HepG2 (cell line): Measurements from ENCODE around the gene CLIP2. TPM values are rescaled to one million over a fixed set of nuclear protein-coding genes. Genes with fewer than 3 reads are reported as not detected.

Experiments used
- ATF7 ChIP-seq, 2 experiments: fragments of 450-650 bp in 1 of 2; sonication (generic) in 1 of 2; formaldehyde crosslinking in 1 of 2; IDR thresholded peaks; 2 replicates each; pipeline versions ENCODE4 v1.4.0 to v1.6.1; 2016 to 2020; ENCODE audit warnings: antibody characterized with exemption in 1 of 2, mild to moderate bottlenecking in 1 of 2, missing genetic modification reagents in 1 of 2
- CENPX ChIP-seq: sonication (generic); formaldehyde crosslinking; IDR thresholded peaks from 2 replicates; pipeline ENCODE4 v1.9.0; 2021; ENCODE audit warnings: mild to moderate bottlenecking, missing genetic modification reagents, moderate library complexity
- CHD2 ChIP-seq: IDR thresholded peaks from 2 replicates; pipeline ENCODE4 v1.6.1; 2011; ENCODE audit warnings: low read depth, low read length, improper control_type of control experiment
- DMAP1 ChIP-seq: IDR thresholded peaks from 2 replicates; pipeline ENCODE4 v1.6.1; 2016
- FOXP1 ChIP-seq, 2 experiments: fragments of 450-650 bp in 1 of 2; IDR thresholded peaks; 2 replicates each; pipeline ENCODE4 v1.6.1; 2017 to 2018; ENCODE audit warnings: antibody characterized with exemption in 1 of 2
- JUND ChIP-seq: sonication (generic); formaldehyde crosslinking; IDR thresholded peaks from 2 replicates; pipeline ENCODE4 v1.8.0; 2022; ENCODE audit warnings: mild to moderate bottlenecking, missing genetic modification reagents
- KAT8 ChIP-seq: IDR thresholded peaks from 2 replicates; pipeline ENCODE4 v1.6.1; 2016; ENCODE audit warnings: missing genetic modification reagents, missing compliant biosample characterization
- LCORL ChIP-seq, 2 experiments: fragments of 450-650 bp in 1 of 2; sonication (generic) in 1 of 2; formaldehyde crosslinking in 1 of 2; IDR thresholded peaks; 2 replicates each; pipeline versions ENCODE4 v1.5.0 to v1.6.1; 2017 to 2020; ENCODE audit warnings: antibody characterized with exemption in 1 of 2, missing genetic modification reagents in 1 of 2
- MIER3 ChIP-seq: IDR thresholded peaks from 2 replicates; pipeline ENCODE4 v1.6.1; 2016; ENCODE audit warnings: missing compliant biosample characterization, borderline replicate concordance
- NRL ChIP-seq: sonication (generic); formaldehyde crosslinking; IDR thresholded peaks from 2 replicates; pipeline ENCODE4 v1.5.0; 2020; ENCODE audit warnings: missing genetic modification reagents, mild to moderate bottlenecking, moderate library complexity, borderline replicate concordance
- RFX3 ChIP-seq: IDR thresholded peaks from 2 replicates; pipeline ENCODE4 v1.6.1; 2016; ENCODE audit warnings: missing biosample characterization, missing genetic modification reagents
- SALL2 ChIP-seq: sonication (generic); formaldehyde crosslinking; IDR thresholded peaks from 2 replicates; pipeline ENCODE4 v1.8.1; 2023; ENCODE audit warnings: mild to moderate bottlenecking, missing genetic modification reagents, inconsistent platforms
- SATB2 ChIP-seq: sonication (generic); formaldehyde crosslinking; IDR thresholded peaks from 2 replicates; pipeline ENCODE4 v1.5.0; 2020; ENCODE audit warnings: missing genetic modification reagents
- SPEN ChIP-seq: sonication (generic); formaldehyde crosslinking; IDR thresholded peaks from 2 replicates; pipeline ENCODE4 v1.5.1; 2020; ENCODE audit warnings: low read depth, mild to moderate bottlenecking, missing genetic modification reagents
- TARDBP ChIP-seq: sonication (generic); formaldehyde crosslinking; IDR thresholded peaks from 2 replicates; pipeline ENCODE4 v1.8.0; 2022; ENCODE audit warnings: mild to moderate bottlenecking, missing genetic modification reagents
- TBX3 ChIP-seq: fragments of 450-650 bp; IDR thresholded peaks from 2 replicates; pipeline ENCODE4 v1.6.1; 2017; ENCODE audit warnings: antibody characterized with exemption, mild to moderate bottlenecking, inconsistent platforms, borderline replicate concordance
- TOPORS ChIP-seq: sonication (generic); formaldehyde crosslinking; IDR thresholded peaks from 2 replicates; pipeline ENCODE4 v1.8.0; 2023; ENCODE audit warnings: mild to moderate bottlenecking, missing genetic modification reagents
- ZNF18 ChIP-seq: sonication (generic); formaldehyde crosslinking; IDR thresholded peaks from 2 replicates; pipeline ENCODE4 v1.8.0; 2022; ENCODE audit warnings: mild to moderate bottlenecking, missing genetic modification reagents; ENCODE audit not compliant: insufficient replicate concordance
- ZNF232 ChIP-seq: sonication (generic); formaldehyde crosslinking; IDR thresholded peaks from 2 replicates; pipeline ENCODE4 v1.4.0; 2020; ENCODE audit warnings: missing genetic modification reagents, borderline replicate concordance
- ZNF280D ChIP-seq: sonication (generic); formaldehyde crosslinking; IDR thresholded peaks from 2 replicates; pipeline ENCODE4 v1.5.1; 2020; ENCODE audit warnings: mild to moderate bottlenecking, missing genetic modification reagents
- ZNF317 ChIP-seq: sonication (generic); formaldehyde crosslinking; IDR thresholded peaks from 2 replicates; pipeline ENCODE4 v1.5.0; 2020; ENCODE audit warnings: mild to moderate bottlenecking, missing genetic modification reagents
- ZNF343 ChIP-seq: sonication (generic); formaldehyde crosslinking; IDR thresholded peaks from 2 replicates; pipeline ENCODE4 v1.4.0; 2020; ENCODE audit warnings: mild to moderate bottlenecking, missing genetic modification reagents
- ZNF484 ChIP-seq: sonication (generic); formaldehyde crosslinking; IDR thresholded peaks from 2 replicates; pipeline ENCODE4 v1.5.1; 2020; ENCODE audit warnings: mild to moderate bottlenecking, low read depth, missing genetic modification reagents, borderline replicate concordance
- ZNF556 ChIP-seq: sonication (generic); formaldehyde crosslinking; IDR thresholded peaks from 2 replicates; pipeline ENCODE4 v1.4.0; 2020; ENCODE audit warnings: mild to moderate bottlenecking, missing genetic modification reagents, borderline replicate concordance
- ZNF777 ChIP-seq: sonication (generic); formaldehyde crosslinking; IDR thresholded peaks from 2 replicates; pipeline ENCODE4 v1.4.0; 2020; ENCODE audit warnings: missing genetic modification reagents
- polyA plus RNA-seq, 8 experiments: library from polyadenylated mRNA; depleted of rRNA in 3 of 8; stranded (reverse) in 7 of 8; unstranded in 1 of 8; fragments of >200 nt; fragmentation: Illumina TruSeq in 4 of 8; extraction: Trizol in 4 of 8; gene quantifications; 2 replicates each; pipeline versions ENCODE4 v1.2.1 to v1.2.3, GENCODE V29; 2011 to 2016; ENCODE audit warnings: low read depth in 4 of 8, missing spikeins in 1 of 8, mixed read lengths in 1 of 8; ENCODE audit not compliant: insufficient read depth in 1 of 8
- total RNA-seq, 5 experiments: library from RNA; depleted of rRNA; stranded (reverse); fragments of >200 nt; fragmentation: Illumina TruSeq; extraction: Trizol; gene quantifications; 2 replicates each; pipeline ENCODE4 v1.2.3, GENCODE V29; 2016; ENCODE audit warnings: low read depth in 1 of 5
- TF ChIP-seq, protein P1 (sequence below): sonication (generic); formaldehyde crosslinking; conservative IDR thresholded peaks from 2 replicates; pipeline ENCODE4 v1.8.1; 2023; ENCODE audit warnings: missing genetic modification reagents

The CLIP2 gene
- total and polyA plus RNA-seq, 2 of the 13 experiments (the other 11 are each of a cell fraction or from before 2014, with no cell fraction given), result 6.5 to 17.4 TPM

DNA sequence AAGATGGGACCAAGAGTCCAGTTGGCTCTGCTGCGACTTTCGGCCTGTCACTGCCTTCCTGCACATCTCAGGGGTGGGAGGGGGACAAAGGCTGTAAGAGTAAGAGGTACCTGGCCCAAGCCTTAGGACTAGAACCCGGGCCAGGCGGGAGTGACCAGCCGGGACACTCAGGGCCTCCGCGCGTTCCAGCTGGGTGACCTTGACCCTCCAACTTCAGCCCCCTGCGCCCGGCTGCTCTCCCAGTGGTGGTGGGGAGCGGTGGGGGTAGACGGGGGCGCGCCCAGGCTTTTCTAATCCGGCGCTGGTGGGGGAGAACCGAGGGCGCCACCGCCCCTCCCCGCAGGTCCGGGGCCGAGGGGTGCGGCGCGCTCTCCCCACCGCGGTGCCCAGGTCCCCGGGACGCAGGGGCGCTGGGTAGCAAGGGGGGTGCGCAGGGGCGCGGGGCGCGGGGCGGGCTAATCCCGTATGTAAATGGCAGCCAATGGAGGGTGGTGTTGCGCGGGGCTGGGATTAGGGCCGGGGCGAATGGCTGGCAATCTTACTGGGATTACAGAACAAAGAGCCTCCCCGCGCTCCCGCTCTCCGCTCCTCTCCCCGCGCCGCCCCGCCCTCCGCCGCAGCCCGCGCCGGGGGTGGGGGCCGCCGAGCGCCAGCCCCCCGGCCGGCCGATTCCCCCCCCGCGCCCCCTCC is 164.3 kb downstream of the CLIP2 start, which contains the start of gene GTF2IRD1 (continued):
- TF ChIP-seq ZNF777 (CRISPR knock-in tag) (no peak; the same call in 1 of the 2 replicates), KAT8 (no peak), SPEN (CRISPR knock-in tag) (peak; percentile 29), CENPX (no peak), SALL2 (CRISPR knock-in tag) (no peak), CHD2 (no peak), NRL (CRISPR knock-in tag) (no peak), ZNF343 (CRISPR knock-in tag) (no peak), ATF7 (IDR thresholded peaks at IDR 0.05) (no peak), ATF7 (CRISPR knock-in tag; IDR thresholded peaks at IDR 0.05) (no peak), RFX3 (CRISPR knock-in tag) (no peak), JUND (no peak), ZNF18 (CRISPR knock-in tag) (no peak), LCORL (IDR thresholded peaks at IDR 0.05) (no peak), LCORL (CRISPR knock-in tag; IDR thresholded peaks at IDR 0.05) (no peak), ZNF484 (CRISPR knock-in tag) (no peak), ZNF280D (no peak), TARDBP (CRISPR knock-in tag) (no peak), MIER3 (CRISPR knock-in tag) (no peak), DMAP1 (CRISPR knock-in tag) (no peak), ZNF317 (CRISPR knock-in tag) (no peak), TBX3 (no peak), ZNF556 (no peak), ZNF232 (no peak), SATB2 (CRISPR knock-in tag) (no peak), TOPORS (CRISPR knock-in tag) (no peak), FOXP1 (IDR thresholded peaks at IDR 0.05) (no peak), FOXP1 (CRISPR knock-in tag; IDR thresholded peaks at IDR 0.05) (no peak)
- TF ChIP-seq, protein P1, sequence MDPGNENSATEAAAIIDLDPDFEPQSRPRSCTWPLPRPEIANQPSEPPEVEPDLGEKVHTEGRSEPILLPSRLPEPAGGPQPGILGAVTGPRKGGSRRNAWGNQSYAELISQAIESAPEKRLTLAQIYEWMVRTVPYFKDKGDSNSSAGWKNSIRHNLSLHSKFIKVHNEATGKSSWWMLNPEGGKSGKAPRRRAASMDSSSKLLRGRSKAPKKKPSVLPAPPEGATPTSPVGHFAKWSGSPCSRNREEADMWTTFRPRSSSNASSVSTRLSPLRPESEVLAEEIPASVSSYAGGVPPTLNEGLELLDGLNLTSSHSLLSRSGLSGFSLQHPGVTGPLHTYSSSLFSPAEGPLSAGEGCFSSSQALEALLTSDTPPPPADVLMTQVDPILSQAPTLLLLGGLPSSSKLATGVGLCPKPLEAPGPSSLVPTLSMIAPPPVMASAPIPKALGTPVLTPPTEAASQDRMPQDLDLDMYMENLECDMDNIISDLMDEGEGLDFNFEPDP (CRISPR knock-in tag), result no peak
